CD4-positive, alpha-beta T cell treated with Interleukin-15 for 4 hours (primary cell): Measurements from ENCODE around the gene GCLC.

Source experiments
- DNase-seq: peaks from one replicate; pipeline ENCODE4 v3.0.0-alpha.2; 2020; ENCODE audit warnings: low spot score

GCLC gene

GRCh38 chr6:53447865-53448264, 97.0 kb downstream of the GCLC start:
- no peak for DNase-seq
